Measurements from ENCODE around the gene MYH4.

GRCh38 chr17:10439816-10440215 is 29.5 kb downstream of the MYH4 start:
- TF ChIP-seq POLR2AphosphoS5 (IDR thresholded peaks at IDR 0.05; ENCODE audit: insufficient read depth, low read depth, low read length) (no peak), EZH2 (IDR thresholded peaks at IDR 0.05; ENCODE audit: borderline replicate concordance, low read depth, low read length, severe bottlenecking) (no peak)
